Measurements from ENCODE around the gene YES1.
"Not testable (repeated sequence)": the region's sequence is repeated elsewhere in the genome, so short reads cannot be mapped to it uniquely, and the experiment has no call there.

Gene YES1

DNA sequence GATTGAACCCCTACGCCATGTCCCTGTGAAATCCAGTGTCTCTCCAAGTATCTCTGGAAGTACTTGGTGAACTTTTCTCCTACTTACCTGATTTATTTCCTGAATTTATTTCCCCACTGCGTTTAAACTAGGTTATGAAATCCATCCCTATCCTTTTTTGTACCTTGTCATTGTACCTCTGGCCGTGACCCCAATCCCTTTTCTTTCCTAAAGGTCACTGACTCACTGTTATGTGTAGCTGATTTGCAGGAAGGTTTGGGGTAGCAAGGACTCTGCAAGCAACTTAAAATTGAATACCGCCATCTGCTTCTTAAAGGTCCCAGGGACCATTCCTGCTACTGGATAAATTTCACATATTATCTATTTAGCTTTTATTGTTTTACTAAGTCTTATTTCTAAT lies 95.0 kb downstream of the YES1 start:
- no peak for DNase-seq

DNA sequence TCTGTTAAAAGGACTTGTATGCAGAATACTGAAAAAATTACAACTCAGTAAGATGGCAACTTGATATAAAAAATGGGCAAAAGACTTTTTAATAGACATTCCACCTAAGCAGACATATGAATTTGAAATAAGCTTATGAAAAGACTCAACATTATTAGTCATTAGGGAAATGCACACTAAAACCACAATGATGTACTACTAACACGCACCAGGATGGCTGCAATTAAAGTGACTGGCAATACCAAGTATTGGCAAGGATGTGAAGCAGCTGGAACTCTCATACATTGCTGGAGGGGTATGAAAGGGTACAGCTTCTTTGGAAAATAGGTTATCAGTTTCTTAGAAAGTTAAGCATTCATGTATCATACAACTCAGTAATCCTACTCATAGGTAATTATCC lies 96.4 kb downstream of the YES1 start:
- DNase-seq = no peak

DNA sequence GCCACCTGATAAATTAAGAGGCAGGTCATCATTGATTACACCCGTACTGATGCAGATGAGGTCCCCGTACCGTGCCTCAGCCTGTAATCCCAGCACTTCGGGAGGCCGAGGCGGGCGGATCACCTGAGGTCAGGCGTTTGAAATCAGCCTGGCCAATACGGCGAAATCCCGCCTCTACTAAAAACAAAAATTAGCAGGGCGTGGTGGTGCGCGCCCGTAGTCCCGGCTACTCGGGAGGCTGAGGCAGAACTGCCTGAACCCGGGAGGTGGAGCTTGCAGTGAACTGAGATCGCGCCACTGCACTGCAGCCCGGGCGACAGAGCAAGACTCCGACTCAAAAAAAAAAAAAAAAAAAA lies 98.9 kb downstream of the YES1 start:
- no peak for DNase-seq

DNA sequence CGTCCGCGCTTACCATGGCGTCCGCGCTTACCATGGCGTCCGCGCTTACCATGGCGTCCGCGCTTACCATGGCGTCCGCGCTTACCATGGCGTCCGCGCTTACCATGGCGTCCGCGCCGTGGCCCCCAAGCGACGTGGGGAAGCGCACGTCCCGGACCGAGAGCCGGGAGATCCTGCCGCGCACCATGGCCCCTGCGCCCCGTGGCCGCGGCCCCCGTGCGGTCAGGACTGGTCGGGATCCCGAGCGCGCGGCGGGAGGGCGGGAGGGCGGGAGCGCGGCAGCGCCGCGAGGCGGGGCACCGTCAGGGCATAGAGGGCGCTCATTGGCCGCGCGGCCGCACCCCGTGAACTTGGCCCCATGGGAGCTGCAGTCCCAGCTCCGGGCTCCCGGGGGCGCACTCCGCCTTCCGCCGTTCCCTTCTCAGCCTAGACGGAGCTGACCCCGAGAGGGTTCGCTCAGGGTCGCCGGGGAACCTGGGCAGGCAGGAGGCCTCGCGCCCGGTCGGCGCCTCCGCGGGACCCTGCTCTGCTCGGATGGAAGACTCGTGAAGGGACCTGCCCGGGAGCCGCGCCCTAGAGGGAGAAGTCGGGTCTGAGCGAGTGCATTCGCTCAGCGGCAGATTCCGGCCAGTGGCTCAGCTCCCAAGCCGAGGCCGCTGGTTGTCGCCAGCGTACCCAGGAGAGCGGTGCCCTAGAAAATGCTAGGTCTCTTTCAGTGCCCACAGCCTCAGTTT lies 99.5 kb downstream of the YES1 start, which contains the start of gene ENOSF1:
ENOSF1 (minus strand) TSS at position 230 of the 734 bp plus-strand sequence; CDS start at position 187, 43 bp downstream.
- DNase-seq = peak; percentile 82

DNA sequence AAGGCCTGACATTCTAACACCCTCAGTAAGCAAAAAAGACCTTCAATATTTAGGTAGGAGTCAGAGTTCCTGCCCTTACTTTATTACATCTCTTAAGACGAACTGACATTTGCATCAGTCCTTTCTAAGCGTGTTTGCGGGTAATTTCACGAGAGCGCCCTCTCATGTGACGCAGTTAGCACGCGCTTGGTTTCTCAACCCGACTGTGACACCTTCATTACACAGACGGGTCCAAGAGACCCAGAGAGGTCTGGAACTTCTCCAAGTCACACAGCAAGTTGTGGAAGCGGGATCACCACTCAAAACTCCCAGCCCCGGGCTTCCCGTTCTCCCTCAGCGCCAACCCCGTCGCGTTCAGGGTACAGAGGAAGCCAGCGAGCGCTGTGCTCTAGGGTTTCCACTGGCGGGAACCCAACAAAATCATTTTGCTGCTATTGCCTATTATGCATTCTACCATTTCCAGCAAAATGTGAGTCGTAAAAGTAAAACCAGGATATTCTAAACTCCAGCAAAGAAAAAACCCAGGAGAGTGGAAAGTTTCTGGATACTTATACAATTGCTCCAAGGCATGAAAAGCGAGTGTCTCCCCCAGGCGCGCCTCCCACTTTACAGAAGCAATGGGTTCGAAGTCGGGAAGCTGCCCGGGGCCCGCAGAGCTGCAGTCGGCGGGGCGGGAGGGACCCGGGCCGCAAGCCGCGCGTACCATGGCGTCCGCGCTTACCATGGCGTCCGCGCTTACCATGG lies 100.2 kb downstream of the YES1 start:
- DNase-seq = peak; percentile 78

DNA sequence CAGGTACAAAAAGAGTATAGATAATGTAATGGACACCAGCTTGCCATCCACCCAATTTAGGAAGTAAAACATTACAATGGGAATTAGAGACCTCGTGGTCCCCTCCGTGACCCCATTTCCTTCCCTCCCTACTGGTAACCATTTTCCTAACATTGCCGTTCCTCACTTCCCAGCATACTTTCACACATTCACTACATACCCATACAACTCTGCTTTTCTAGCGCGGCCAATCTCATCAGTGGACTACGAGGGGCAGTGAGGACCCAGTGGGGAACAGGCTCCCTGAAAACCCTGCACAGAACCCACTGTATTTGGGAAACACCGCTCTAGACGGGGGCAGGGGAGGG lies 100.8 kb downstream of the YES1 start:
- DNase-seq = no peak

DNA sequence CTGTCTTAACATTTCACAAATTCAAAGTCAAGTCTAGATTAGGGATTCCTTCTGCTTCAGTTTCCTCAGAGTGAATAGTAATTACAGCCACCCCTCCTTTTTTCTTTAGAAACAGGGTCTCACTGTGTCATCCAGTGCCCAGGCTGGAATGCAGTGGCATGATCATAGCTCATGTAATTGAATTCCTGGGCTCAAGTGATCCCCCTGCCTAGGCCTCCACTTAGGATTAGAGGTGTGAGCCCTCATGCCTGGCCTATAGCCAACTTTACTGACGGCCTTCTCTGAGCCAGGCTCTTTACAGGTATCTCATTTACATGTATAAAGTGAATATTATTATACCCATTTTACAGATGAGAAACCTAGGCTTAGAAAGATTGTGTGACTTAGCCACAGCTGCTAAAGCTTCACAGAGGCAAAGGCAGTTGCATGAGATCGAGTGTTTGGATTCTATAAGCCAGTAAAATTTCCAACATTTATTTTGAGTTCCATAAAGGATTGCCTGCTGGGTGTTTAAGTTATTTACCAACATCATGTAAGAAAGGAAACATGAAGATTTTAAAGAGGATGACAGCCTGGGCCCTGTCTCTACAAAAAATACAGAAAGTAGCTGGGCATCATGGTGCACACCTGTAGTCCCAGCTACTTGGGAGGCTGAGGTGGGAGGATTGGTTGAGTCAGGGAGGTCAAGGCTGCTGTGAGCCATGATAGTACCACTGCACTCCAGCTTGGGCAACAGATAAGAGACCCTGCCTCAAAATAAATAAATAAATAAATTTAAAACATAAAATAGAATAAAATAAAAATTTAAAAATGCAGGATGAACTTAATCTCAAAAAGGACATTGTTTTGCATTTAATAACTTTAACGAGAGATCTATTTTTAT lies 101.4 kb downstream of the YES1 start:
- DNase-seq = no peak

DNA sequence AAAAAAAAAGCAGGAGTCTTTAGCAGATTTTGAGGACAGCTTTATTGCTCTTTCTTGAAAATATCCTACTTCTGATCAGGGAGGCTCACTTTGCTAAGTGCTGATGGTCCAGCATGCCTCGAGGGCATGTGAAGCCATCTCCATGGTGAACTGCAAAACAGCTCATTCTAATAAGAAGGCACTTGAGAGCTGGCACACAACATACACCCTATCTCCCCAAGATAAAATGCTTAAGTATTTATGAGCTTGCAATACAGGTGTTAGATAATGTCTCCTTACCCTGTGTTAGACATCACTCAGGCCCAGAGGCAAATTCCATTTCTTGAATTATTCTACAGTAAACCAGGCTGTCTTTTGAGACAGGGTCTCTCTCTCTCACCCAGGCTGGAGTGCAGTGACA lies 102.3 kb downstream of the YES1 start:
- DNase-seq = no peak

DNA sequence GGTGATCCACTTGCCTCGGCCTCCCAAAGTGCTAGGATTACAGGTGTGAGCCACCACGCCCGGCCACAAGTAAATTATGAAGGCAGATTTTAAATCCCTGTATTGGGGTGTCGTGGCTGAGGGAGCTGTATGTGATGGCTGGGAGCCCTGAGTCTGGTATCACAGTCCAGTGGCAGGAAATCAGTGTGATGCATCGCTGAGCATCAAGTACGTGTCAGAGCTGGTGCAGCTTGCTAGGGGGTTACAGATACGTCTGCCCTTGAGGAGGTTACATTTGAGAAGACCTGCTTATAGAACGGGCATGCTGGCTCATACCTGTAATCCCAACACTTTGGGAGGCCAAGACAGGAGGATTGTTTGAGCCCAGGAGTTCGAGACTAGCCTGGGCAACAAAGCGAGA lies 103.9 kb downstream of the YES1 start:
- no peak for DNase-seq

DNA sequence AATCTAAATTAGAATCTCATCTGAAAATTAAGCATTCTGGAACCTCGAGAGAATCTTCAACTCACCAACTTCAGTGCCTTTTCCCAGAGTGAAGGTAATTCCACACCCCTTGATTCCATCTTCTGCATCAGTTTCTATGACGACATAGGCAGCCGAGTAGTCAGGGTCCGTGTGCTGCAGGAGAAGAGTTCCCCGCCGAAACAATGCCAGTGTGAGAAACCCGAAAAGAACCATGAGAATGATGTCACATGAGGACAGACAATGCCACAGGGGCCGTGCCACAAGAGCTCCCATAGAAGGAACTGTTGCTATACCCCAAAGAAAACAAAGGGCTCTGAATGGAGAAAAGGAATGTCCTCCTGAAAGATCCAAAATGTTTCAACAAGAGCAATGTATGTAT lies 105.6 kb downstream of the YES1 start:
- DNase-seq = no peak

DNA sequence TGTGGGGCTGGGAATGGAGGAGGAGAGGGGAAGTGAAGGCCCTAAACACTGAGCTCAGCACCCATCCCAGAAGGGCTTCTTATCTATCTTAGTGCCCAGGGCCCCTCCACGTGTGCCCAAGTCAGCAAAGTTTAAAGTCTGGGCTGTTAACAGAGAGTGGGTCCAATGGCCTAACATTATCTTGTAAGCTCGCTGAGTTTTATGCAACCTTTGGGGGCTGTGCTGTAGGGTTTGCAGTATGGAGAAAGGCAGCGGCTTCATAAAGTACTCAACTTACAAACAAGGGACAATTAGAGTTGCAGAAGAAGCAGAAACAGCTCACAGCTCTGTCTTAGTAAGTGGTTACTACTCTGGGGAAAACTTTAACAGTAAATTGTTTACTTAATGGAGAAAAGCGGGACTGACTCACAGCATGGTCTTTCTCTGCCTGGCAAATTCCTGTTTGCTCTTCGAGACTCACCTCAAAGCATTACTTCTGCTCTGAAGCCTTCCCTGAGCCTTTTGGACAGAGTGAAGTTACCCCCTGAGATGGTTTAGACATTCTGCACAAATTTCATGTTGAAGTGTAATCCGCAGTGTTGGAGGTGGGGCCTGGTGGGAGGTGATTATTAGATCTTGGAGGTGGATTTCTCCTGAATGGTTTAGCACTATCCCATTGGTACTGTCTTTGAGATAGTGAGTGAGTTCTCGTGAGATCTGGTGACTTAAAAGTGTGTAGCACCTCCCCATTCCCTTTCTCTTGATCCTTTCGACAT lies 108.7 kb downstream of the YES1 start:
- no peak for DNase-seq

DNA sequence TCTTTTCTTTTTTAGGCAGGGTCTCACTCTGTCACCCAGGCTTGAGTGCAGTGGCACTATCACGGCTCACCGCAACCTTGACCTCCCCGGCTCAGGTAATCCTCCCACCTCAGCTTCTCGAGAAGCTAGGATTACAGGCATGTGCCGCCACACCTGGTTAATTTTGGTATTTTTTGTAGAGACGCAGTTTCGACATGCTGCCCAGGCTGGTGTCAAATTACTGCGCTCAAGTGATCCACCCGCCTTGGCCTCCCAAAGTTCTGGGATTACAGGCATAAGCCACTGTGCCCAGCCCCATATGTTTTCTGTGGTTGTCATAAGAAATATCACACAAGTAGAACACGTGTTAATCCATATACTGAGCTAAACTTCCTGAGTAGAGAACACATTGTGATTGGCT lies 114.2 kb downstream of the YES1 start:
- no peak for DNase-seq

DNA sequence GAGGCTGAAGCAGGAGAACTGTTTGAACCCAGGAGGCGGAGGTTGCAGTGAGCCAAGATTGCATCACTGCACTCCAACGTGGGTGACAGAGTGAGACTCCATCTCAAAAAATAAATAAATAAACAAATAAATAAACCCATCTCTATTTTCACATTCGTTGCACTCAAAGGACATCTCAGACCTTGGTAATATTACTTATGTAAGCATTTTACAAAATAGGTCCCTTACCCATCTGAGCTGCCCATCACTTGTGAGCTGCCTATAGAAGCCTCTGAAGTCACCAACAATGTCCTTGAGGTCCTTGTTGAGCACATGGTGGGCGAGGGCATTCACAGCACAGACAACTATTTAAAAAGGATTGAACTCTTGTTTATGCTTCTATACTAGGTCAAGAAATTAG lies 115.0 kb downstream of the YES1 start:
- DNase-seq = no peak

DNA sequence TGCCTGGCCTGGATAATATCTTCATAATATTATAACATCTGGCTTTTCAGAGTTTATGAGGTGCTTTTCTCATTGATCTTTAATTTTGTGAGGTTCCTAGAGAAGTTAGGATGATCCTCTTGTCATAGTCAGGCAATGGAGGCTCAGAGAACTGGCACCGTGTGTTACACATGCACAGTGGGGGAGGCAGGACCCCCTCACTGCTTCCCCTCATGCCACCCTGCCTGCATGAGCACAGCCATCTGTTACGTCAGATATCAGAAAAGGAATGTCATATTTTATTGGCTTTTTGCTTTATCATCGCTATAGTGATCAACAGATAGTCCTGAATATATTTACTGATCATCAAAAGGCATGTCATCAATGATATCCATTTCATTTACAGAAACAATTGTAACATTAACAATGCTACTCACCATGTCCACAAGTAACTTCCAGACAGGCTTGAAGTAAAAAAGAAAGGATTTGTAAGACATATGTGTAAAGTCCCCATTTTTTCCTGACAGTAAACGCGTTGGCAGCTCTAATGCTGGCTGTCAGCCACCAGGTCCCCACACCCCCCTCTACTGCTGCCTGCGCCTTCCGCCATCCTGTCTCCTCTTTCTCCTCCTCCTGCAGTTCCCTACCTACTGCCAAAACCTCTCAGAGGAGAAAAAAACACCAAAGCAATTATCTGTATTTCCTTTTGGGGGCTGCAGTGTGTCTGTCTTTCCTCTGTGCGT lies 118.4 kb downstream of the YES1 start:
- no peak for DNase-seq

DNA sequence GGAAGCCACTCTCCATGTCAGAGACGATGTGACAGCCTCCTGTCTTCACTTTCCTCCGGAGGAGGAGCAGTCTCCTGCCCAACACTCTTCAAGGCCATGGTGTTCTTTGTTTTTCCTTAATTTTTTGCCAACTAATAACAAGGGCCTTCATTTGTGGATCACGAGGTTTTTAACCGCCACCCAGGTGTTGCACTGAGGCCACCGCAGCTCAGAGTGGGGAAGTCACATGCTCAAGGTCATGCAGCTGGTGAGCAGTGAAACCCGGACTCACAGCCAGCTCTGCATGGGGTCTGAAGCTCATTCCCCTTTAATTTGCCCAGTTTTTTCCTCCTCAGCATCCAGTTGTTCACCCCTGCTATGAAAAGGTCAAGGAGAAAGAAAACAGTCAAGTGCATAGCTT lies 119.2 kb downstream of the YES1 start:
- DNase-seq = no peak

DNA sequence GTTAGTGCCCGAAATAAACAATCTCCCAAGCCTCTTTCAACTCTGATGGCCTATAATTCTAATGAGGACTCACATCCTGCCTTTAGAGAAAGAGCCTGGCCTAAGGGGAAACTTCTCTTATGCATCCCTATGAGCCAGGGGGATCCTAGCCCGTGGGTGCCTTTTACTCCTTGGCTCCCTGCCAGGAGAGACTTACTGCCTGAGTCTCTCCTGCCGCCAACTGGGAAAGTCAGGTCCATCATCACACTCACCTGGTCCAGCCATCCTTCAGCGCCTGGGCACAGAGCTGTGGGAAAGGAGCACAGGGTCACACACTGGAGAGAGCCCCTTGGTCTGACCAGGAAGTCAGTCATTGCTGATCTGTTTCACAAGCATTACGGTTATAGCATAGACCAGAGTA lies 123.7 kb downstream of the YES1 start:
- DNase-seq = no peak

DNA sequence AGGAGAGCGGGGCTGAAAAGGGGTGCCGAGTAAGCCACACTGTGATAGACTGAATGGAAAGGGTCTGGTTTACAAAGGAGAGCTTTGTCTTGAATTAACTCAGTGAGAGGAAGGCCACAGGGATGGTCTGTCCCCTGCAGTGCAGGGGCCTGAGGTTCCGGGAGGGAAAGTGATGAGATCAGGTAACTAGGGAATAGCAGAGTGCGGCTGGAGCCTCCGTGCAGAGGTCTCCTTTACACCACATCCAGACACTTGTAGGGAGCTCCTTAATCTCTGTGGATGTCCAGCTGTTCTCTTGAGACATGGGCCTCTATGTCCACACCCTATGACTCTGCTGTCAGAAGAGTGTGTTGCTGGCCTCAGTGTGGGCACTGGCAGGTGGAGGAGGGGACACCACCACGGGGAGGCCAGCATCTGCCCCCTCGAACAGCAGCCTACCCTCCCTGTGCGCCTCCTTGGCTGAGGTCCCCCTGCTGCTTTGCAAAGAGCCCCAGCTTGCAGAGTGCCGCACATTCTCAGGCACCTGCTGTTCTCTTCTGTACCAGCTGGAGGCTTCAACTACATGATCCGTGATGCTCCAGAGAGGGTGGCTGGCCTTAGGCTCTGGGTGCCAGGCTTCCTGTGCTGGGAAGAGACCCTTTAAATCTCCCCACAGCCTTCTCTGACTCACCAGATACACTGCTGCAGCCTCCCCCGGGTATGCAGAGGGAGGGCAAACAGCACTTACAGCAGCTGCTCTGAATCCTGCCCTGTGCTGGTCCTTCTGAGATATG lies 125.5 kb downstream of the YES1 start:
- no peak for DNase-seq

DNA sequence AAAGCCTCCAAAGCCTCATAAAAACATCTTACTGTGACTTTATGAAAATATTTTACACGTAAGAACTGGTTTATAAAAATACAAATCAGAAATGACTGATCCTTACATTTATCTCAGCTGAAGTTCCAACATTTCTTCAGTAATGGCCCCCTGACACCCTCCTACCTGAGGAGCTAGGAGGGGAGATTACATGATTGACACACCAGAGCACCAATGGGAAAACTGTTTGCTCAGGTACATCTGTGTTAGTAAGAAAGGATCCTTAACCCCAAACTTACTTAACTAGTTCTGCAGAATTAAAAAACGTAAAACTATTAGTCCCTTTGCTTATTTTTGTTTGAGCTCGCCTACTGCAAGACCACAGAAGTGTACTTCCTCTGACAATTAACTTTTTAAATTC lies 126.6 kb downstream of the YES1 start:
- DNase-seq = no peak

DNA sequence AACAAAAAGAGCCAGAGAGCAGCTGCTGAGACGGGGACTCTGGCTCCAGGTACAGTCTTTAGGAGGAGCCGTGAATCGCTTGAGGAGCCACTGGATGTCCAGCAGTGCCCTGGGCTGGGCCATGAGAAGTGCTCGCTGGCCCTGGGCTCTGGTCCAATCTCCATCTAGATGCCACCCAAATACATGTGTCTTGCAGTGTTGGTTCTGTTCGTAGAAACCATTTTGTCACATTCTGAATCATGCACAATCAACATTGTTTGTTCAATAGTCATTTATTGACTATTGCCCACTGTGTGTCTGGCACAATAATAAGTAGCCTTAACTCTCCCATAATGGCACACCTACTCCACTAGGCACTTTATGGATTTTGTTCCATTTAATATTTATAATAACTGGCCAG lies 128.5 kb downstream of the YES1 start:
- no peak for DNase-seq

DNA sequence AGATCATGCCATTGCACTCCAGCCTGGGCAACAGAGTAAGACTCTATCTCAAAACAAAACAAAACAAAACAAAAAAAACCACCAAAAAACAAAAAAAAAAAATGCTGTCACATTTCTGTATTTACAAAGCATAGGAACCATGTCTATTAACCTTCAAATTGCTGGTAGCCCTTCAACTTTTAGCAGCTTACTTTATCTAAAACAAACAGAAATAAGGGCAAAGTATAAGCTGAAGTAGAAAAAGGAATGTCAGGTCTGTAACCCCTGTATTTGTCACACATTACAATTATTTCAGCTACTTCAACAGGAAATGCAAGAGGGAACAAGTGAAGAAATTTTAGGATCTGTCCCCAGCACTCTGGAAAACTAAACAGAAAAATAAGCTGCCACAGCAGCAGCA lies 129.2 kb downstream of the YES1 start:
- no peak for DNase-seq

DNA sequence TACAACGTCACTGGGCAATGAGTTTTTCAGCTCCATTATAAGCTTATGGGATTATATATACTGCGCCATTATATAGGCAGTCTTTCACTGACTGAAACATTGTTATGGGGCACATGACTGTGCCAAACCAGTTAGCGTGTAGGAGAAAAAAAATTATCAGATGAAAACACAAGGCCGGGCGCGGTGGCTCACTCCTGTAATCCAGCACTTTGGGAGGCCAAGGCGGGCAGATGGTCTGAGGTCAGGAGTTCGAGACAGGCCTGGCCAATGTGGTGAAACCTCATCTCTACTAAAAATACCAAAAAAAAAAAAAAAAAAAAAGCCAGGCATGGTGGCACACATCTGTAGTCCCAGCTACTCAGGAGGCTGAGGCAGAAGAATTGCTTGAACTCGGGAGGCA lies 129.6 kb downstream of the YES1 start:
- DNase-seq = not testable (repeated sequence)

DNA sequence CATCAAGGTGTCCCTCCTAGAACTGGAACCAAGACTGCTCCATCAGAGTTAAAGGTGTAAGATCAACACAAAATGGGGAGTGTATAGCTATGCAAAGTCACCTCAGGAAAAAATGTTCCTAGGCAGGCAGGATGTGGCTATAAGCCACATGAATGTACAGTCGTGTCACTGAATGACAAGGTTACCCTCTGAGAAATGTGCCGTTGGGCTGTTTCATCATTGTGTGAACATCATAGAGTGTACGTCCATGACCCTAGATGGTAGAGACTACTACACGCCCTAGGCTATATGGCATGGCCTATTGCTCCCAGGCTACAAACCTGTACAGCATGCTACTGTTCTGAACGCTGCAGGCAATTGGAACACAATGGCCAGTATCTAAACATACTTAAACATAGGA lies 130.1 kb downstream of the YES1 start:
- no peak for DNase-seq

Data from activated CD8-positive, alpha-beta memory T cell treated with anti-CD3 and anti-CD28 coated beads, Interleukin-2, amount 50 U/mL, for 4 hours (primary cell).